BJ (cell line): Measurements from ENCODE around the gene CTNNA2. TPM values are rescaled to one million over a fixed set of nuclear protein-coding genes. Genes with fewer than 3 reads are reported as not detected.

Experiments used
- CTCF ChIA-PET: fragments of 350-600 bp; formaldehyde crosslinking; extraction: SDS; loops from one replicate; lab custom pipeline; 2021; ENCODE audit warnings: antibody characterized with exemption, inconsistent platforms; lab: Yijun Ruan, JAX
- POLR2A ChIA-PET: fragments of 300-600 bp; sonication (Branson Sonifier 250); formaldehyde crosslinking; extraction: SDS; loops from one replicate; lab custom pipeline; 2021; ENCODE audit warnings: antibody characterized with exemption; lab: Charles Lee
- DNase-seq: peaks from one replicate; pipeline ENCODE4 v3.0.0-alpha.2; 2011; ENCODE audit warnings: low read depth
- H3K27me3 ChIP-seq: 2 replicates; pipeline ENCODE4 v1.6.0; 2011; ENCODE audit warnings: low read length; ENCODE audit not compliant: control insufficient read depth, insufficient read depth
- H3K36me3 ChIP-seq: 2 replicates; pipeline ENCODE4 v1.5.1; 2011; ENCODE audit warnings: low read length; ENCODE audit not compliant: control insufficient read depth, insufficient read depth
- H3K4me3 ChIP-seq: 2 replicates; pipeline ENCODE4 v1.5.1; 2011; ENCODE audit warnings: low read depth, mild to moderate bottlenecking, control low read depth, low read length
- polyA plus RNA-seq: library from polyadenylated mRNA; depleted of rRNA; stranded (reverse); fragments of >200 nt; gene quantifications from 2 replicates; pipeline ENCODE4 v1.2.3, GENCODE V29; 2011
- TF ChIP-seq, protein P1 (sequence below): IDR thresholded peaks from 2 replicates; pipeline ENCODE4 v1.5.1; 2011; ENCODE audit warnings: low read depth, mild to moderate bottlenecking, control low read depth, inconsistent platforms, low read length, moderate library complexity; ENCODE audit not compliant: insufficient read depth

The CTNNA2 gene
- polyA plus RNA-seq, 1 experiment: not detected

DNA sequence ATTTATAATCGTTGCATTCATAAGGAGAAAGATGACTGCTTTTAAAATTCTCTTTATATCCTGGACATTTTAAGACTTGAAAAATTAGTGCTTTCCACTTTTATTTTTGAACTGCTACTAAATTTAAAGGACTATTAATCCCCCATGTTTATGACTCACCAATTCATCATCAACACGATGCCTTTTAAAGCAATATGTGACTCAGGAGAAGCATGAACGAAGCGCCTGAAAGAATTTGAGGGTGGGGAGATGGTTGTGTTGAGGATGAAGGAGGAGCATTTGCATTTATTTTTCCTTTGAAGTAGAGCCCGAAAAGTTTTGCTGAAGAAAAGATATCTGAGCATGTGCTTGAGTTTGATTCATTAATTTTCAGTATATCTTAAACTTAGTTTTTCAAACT lies 983.9 kb downstream of the CTNNA2 start:
- Histone ChIP-seq H3K27me3 (no peaks in the 10 kb centered on the region), H3K4me3 (no peak overlapping the region), H3K36me3 (no peaks in the 10 kb centered on the region)
- peak; percentile 31 for DNase-seq
- TF ChIP-seq, protein P1, sequence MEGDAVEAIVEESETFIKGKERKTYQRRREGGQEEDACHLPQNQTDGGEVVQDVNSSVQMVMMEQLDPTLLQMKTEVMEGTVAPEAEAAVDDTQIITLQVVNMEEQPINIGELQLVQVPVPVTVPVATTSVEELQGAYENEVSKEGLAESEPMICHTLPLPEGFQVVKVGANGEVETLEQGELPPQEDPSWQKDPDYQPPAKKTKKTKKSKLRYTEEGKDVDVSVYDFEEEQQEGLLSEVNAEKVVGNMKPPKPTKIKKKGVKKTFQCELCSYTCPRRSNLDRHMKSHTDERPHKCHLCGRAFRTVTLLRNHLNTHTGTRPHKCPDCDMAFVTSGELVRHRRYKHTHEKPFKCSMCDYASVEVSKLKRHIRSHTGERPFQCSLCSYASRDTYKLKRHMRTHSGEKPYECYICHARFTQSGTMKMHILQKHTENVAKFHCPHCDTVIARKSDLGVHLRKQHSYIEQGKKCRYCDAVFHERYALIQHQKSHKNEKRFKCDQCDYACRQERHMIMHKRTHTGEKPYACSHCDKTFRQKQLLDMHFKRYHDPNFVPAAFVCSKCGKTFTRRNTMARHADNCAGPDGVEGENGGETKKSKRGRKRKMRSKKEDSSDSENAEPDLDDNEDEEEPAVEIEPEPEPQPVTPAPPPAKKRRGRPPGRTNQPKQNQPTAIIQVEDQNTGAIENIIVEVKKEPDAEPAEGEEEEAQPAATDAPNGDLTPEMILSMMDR: no peak
- CTCF ChIA-PET: interaction anchor here (0.5 to 6.2 kb wide), 2 partner anchors 171 to 423 kb away, joined by 4 to 96 read pairs; no protein-coding TSS in a partner anchor
- POLR2A ChIA-PET: no interaction called here

DNA sequence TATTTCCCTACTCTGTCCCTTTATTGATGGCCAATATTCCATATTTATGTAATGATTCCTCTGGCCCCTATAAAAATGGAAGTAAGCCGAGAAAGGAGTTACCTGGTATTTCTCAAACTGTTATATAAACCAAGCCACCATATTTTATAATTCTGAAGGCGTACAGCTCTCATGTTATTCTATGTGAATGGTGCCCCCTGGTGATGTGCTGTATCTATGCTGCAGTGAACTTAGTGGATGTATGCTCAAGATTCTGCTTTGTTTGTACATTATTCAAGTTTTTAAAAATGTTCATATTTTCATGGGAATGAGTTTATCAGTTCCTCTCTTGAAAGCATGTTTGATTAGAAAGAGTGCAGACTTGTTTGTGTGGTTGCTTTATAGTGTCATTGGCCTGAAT lies 986.2 kb downstream of the CTNNA2 start:
- no peak overlapping the region for H3K4me3 ChIP-seq
- POLR2A ChIA-PET: no interaction called here
- no peaks in the 10 kb centered on the region for H3K36me3 ChIP-seq
- no peak for DNase-seq
- CTCF ChIA-PET: interaction anchor here (0.6 to 6.2 kb wide), 18 partner anchors 9 to 561 kb away, joined by 3 to 96 read pairs (median 4); no protein-coding TSS in a partner anchor
- H3K27me3 ChIP-seq: no peaks in the 10 kb centered on the region
- TF ChIP-seq, protein P1: peak; percentile 69

DNA sequence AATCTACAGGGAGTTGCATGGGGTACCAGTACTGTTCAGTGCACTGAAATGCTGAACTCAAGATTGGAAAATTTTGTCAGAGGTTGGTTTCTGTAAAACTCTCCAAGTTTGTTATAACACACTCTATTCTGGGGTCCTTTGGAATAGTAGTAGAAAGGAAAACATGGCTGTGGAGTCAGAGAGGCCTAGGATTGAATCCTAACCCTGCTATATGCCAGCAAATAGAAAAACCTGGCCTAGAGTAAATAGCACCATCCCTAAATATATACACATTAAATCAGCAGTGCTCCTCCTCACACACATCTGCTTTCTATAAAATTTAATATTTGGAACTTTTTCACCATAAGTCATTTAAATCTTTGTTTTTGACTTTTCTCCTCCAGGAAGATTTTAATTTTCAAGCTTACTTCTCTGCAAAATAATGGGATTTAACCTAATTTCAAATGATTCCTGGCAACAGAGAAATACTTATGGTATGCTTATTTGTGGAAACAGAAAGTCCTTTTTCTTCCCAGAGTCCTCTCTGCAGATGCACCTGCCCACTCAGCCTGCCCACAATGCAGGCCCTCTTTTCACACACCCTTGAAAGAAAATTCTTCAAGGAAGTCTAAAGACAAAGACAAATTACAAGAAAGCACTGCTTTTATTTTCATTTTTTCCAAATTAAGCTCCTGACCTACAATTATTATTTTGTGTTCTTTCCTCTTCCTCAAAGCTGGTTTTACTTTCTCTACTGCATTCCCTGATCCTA lies 989.2 kb downstream of the CTNNA2 start:
- ChIA-PET POLR2A (no interaction called here), CTCF (interaction anchor here (1.0 to 3.7 kb wide), 2 partner anchors 9 to 176 kb away, joined by 3 to 11 read pairs; no protein-coding TSS in a partner anchor)
- Histone ChIP-seq H3K27me3 (no peaks in the 10 kb centered on the region), H3K36me3 (no peaks in the 10 kb centered on the region), H3K4me3 (no peak overlapping the region)
- TF ChIP-seq, protein P1: no peak
- no peak for DNase-seq

DNA sequence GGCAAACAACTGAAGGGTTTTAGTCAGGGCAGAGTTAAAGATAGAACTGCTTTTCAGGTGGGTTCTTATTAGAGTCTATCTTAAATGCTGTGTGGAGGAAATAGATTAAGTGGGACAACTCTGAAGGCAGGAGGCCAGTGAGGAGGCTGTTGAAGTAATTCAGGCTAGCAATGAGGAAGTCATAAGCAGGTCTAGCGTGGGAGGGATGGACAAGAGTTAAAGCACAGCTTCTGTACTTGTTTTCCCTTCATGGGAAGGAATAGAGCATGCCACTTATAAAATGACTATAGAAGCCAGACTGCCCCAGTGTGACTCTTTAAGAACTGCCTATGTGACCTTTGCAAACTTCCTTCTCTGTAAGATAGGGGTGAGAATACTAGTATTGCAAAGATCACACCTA lies 993.7 kb downstream of the CTNNA2 start:
- POLR2A ChIA-PET: no interaction called here
- TF ChIP-seq, protein P1: no peak
- no peaks in the 10 kb centered on the region for H3K27me3 ChIP-seq

DNA sequence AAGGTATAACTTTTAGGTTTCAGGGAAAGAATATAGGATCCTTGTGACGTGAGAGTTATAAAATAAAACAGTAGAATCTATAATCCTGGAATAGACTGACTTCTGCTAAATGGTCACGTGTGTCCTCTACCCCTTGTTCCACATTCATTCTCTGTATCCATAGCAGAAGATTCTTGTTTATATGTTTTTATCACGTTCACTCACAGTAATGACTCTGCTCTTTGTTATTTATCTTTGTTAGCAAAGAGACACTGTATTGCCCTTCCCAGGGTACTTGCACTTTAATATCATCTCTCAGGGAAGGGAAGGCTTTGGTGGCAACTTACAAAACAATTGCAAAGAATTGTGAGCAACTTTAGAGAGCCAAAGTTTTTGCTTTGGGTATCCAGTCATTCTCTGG lies 997.9 kb downstream of the CTNNA2 start:
- ChIA-PET POLR2A (no interaction called here), CTCF (interaction anchor here (1.7 kb wide), 1 partner anchor 12 kb away, joined by 6 read pairs; no protein-coding TSS in a partner anchor)
- H3K27me3 ChIP-seq: no peaks in the 10 kb centered on the region
- H3K36me3 ChIP-seq: no peaks in the 10 kb centered on the region
- no peak overlapping the region for H3K4me3 ChIP-seq
- TF ChIP-seq, protein P1: no peak
- no peak for DNase-seq

More for the DNA sequence above, 993.7 kb downstream of the CTNNA2 start:
- DNase-seq: no peak
- Histone ChIP-seq H3K4me3 (no peak overlapping the region), H3K36me3 (no peaks in the 10 kb centered on the region)
- CTCF ChIA-PET: no interaction called here
